PFSK-1 (cell line): Measurements from ENCODE around the gene PGLYRP2.

Source experiments
- FOXP2 ChIP-seq: optimal IDR thresholded peaks from 2 replicates; pipeline ENCODE3; 2011; ENCODE audit warnings: borderline replicate concordance, control low read depth, inconsistent platforms; ENCODE audit not compliant: insufficient read depth; ENCODE audit errors: extremely low read length, extremely low read depth
- POLR2AphosphoS5 ChIP-seq: IDR thresholded peaks from 2 replicates; pipeline ENCODE4 v1.6.1; 2012; ENCODE audit warnings: low read depth, mild to moderate bottlenecking, control low read depth, low read length, moderate library complexity
- REST ChIP-seq, 2 experiments: IDR thresholded peaks; 2 replicates each; pipeline versions ENCODE4 v1.6.1 to v1.8.0; 2011 to 2012; ENCODE audit warnings: low read depth in 2 of 2, low read length in 2 of 2, control low read depth in 1 of 2, inconsistent platforms in 1 of 2, mild to moderate bottlenecking in 1 of 2, moderate library complexity in 1 of 2; ENCODE audit not compliant: insufficient read depth in 1 of 2
- SIN3A ChIP-seq: IDR thresholded peaks from 2 replicates; pipeline ENCODE4 v1.6.1; 2012; ENCODE audit warnings: mild to moderate bottlenecking, low read length, moderate library complexity, borderline replicate concordance; ENCODE audit not compliant: insufficient read depth
- TAF1 ChIP-seq: IDR thresholded peaks from 2 replicates; pipeline ENCODE4 v1.6.1; 2012; ENCODE audit warnings: low read length, control low read depth, borderline replicate concordance; ENCODE audit not compliant: insufficient read depth

Gene PGLYRP2

GRCh38 chr19:15452111-15453047, 26.9 kb downstream of the PGLYRP2 start:
- TF ChIP-seq TAF1: no peak

- TF ChIP-seq TAF1: no peak
- TF ChIP-seq SIN3A: no peak
- no peak for TF ChIP-seq FOXP2
- TF ChIP-seq REST (IDR thresholded peaks at IDR 0.05; ENCODE audit: insufficient read depth in 1 of 2, low read depth in 2 of 2, low read length in 2 of 2): no peak
- no peak for TF ChIP-seq POLR2AphosphoS5
Measured at GRCh38 chr19:15450528-15450890, 28.8 kb downstream of the PGLYRP2 start.

GRCh38 chr19:15449620-15450527, 29.4 kb downstream of the PGLYRP2 start, which contains the start of gene WIZ:
Gene WIZ (minus strand): TSS chr19:15449956. CDS start chr19:15448307, 1,649 bp downstream.
- peak; percentile 2 for TF ChIP-seq FOXP2
- TF ChIP-seq TAF1: no peak
- TF ChIP-seq POLR2AphosphoS5: no peak
- no peak for TF ChIP-seq SIN3A
- no peak for TF ChIP-seq REST (IDR thresholded peaks at IDR 0.05; ENCODE audit: insufficient read depth in 1 of 2, low read depth in 2 of 2, low read length in 2 of 2)

- no peak for TF ChIP-seq TAF1
- no peak for TF ChIP-seq FOXP2
- no peak for TF ChIP-seq REST (IDR thresholded peaks at IDR 0.05; ENCODE audit: insufficient read depth in 1 of 2, low read depth in 2 of 2, low read length in 2 of 2)
- no peak for TF ChIP-seq SIN3A
Measured at GRCh38 chr19:15448778-15449619, 30.3 kb downstream of the PGLYRP2 start.
